Duodenal mucosa (tissue), 2 donors: ENCODE data around the gene STX16.

Experiments used
- H3K27ac ChIP-seq: one replicate; pipeline ENCODE4 v1.7.0; 2013; ENCODE audit warnings: low read depth, low read length
- H3K27me3 ChIP-seq, 2 donors: one replicate each; pipeline ENCODE4 v1.7.0; 2013; ENCODE audit warnings: low read length in 2 of 2, control low read depth in 1 of 2; ENCODE audit not compliant: insufficient read depth in 2 of 2, control insufficient read depth in 1 of 2
- H3K36me3 ChIP-seq, 2 donors: one replicate each; pipeline ENCODE4 v1.7.0; 2013; ENCODE audit warnings: low read length in 2 of 2, control low read depth in 1 of 2; ENCODE audit not compliant: insufficient read depth in 2 of 2, control insufficient read depth in 1 of 2
- H3K4me1 ChIP-seq, 2 donors: one replicate each; pipeline ENCODE4 v1.7.0; 2013; ENCODE audit warnings: low read length in 2 of 2, control low read depth in 1 of 2; ENCODE audit not compliant: insufficient read depth in 2 of 2, control insufficient read depth in 1 of 2
- H3K4me3 ChIP-seq, 2 donors: one replicate each; pipeline ENCODE4 v1.7.0; 2013; ENCODE audit warnings: low read length in 2 of 2, low read depth in 1 of 2
- H3K9ac ChIP-seq, 2 donors: one replicate each; pipeline ENCODE4 v1.7.0; 2013; ENCODE audit warnings: low read length in 2 of 2, low read depth in 1 of 2
- H3K9me3 ChIP-seq, 2 donors: one replicate each; pipeline ENCODE4 v1.7.0; 2013; ENCODE audit warnings: low read length in 2 of 2, control low read depth in 1 of 2; ENCODE audit not compliant: control insufficient read depth in 1 of 2

The STX16 gene

DNA sequence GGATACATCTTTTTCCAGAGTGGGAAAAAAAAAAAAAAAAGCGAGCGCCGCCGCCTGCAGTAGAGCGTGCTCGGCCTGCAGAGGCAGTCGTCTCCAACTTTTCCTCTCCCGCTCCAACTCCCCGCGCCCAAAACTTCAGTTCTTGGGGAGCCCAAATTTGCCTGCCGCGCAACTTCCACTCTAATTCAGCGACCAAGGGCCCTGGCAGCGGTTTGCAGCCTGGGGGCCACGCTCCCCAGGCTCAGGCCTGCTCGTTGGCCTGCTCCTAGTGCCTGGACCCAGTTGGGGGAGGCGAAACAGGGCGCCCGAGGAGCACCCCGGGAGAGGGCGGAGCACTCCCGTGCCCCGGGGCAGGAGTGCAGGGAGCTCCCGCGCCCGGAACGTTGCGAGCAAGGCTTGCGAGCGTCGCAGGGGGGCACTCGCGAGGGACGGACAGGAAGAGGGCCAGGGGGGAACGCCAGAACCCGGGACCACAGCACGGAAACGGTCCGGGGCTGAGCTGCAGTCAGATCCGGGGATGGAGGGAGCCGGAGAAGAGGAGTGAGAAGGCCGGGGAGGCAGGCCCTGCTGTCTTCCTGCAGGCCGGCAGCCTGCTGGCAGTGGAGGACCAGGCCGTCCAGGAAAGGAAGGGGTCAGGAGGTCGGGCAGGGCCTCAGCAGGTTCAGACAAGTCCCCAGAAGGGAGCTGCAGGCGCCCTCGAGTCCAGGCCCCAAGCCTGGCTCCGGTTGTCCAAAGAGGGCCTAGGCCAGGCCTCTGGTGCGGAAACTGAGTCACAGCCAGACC, at the start of gene STX16:
TSS of gene STX16 (plus strand) at position 508 of the 783 bp plus-strand sequence. CDS start 724 bp downstream, outside the sequence.
- no peaks in the 10 kb centered on the region for H3K27me3 ChIP-seq
- H3K4me1 ChIP-seq = peaks cover 18 to 29% of the 10 kb centered on the region in 2 donors
- peak within 1 kb of the TSS; percentile 98 to 100 for H3K9ac ChIP-seq
- H3K36me3 ChIP-seq = no peaks in the 10 kb centered on the region
- no peaks in the 10 kb centered on the region for H3K9me3 ChIP-seq
- H3K4me3 ChIP-seq = peak within 1 kb of the TSS; percentile 95 to 96
- peak within 1 kb of the TSS; percentile 94 for H3K27ac ChIP-seq

DNA sequence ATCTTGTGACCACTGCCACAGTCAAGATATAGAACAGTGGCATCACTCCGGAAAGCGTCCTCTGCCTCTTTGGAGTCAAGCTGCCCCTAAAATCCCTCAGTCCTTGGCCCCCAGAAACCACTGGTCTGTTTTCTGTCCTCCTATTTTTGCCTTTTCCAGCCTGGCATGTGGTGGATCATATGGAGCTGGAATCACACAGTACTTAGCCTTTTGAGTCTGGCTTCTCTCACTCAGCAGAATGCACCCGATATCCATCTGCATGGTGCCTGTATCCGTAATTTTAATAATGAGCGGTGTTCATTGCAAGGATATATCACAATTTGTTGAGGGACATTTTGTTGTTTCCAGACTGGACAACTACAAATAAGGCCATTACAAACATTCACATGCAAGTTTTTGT, 49.0 kb upstream of the STX16 start:
- Histone ChIP-seq H3K4me3 (no peak overlapping the region), H3K27ac (no peak overlapping the region), H3K27me3 (no peaks in the 10 kb centered on the region), H3K36me3 (no peaks in the 10 kb centered on the region), H3K9me3 (no peaks in the 10 kb centered on the region), H3K9ac (no peak overlapping the region), H3K4me1 (no peaks in the 10 kb centered on the region)

GRCh38 chr20:58603721-58604120, 47.4 kb upstream of the STX16 start:
- no peak overlapping the region for H3K9ac ChIP-seq
- H3K36me3 ChIP-seq = no peaks in the 10 kb centered on the region
- no peak overlapping the region for H3K27ac ChIP-seq
- H3K9me3 ChIP-seq = no peaks in the 10 kb centered on the region
- no peaks in the 10 kb centered on the region for H3K4me1 ChIP-seq
- no peak overlapping the region for H3K4me3 ChIP-seq
- H3K27me3 ChIP-seq = no peaks in the 10 kb centered on the region

DNA sequence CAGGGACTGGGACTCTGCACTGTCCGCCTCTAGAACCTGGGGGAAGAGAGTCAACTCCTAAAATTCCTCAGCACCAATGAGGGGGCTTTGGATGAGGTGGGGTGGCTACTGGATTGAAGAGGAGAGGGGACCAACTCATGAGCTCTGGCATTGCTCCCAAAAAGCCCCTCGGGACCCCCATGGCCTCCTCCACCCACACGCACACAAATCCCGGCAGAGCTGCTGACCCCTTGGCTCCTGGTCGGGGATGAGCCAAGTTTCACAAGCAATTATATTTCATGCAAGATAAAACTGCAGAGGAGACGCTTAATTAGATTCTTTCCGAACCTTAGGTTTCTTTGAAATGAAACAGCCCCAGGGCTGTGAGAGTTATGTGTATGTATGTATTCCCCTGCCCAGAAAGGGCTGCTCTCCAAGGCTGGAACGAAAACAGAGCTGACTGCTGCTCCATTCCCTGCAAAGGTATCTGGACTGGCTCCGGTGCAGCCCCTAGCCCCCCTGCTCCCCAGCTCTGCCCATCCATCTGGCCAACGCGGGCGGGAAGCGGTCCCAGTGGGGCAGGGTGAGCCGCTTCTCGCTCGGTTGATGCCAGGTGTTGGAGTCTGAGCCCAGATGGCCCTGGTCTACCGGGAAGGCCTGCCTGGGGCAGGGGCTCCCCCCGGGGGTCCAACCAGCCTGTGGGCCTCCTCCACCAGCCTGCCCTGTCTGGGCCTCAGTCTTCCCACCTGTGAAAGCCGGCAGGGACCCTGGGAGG, 46.8 kb upstream of the STX16 start:
- H3K9ac ChIP-seq = no peak overlapping the region
- no peaks in the 10 kb centered on the region for H3K9me3 ChIP-seq
- no peaks in the 10 kb centered on the region for H3K4me1 ChIP-seq
- H3K4me3 ChIP-seq = no peak overlapping the region
- H3K27me3 ChIP-seq = no peaks in the 10 kb centered on the region
- no peak overlapping the region for H3K27ac ChIP-seq
- no peaks in the 10 kb centered on the region for H3K36me3 ChIP-seq

DNA sequence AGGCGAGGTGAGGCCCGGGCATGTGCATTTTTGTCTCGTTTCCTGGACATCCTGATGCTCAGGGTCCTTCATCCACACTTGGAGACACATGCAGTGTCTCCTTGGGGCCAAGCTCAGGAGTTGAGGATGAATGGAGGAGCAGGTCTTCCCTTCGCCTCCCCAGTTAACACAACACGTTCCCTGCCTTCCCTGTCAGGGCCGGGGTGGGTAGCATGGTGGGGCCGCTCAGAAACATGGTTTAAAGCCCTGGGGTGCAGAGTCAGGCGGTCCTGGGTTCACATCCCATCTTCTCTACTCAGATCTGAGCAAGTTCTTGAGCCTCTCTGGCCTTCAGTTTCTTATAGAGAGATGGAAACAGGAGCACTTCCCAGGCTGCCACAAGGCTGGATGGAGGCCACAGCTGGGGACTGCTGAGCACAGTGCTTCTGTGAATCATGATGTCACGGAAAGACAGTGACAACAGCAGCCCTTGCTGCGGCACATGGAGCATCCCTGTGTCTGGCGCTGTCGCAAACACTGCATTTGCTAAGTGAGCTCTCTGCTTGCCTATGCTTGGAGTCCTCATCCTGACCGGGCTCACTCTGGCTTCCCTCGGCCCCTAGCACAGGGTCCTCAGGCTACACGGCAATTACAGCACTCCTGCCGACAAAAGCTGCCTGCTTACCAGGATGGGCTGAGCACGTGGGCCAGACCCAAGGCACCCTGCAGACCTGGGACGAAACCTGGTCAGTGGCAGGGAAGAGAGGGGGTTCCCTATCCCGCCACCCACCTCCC, 45.6 kb upstream of the STX16 start:
- no peak overlapping the region for H3K9ac ChIP-seq
- H3K9me3 ChIP-seq = no peaks in the 10 kb centered on the region
- H3K36me3 ChIP-seq = no peaks in the 10 kb centered on the region
- H3K27ac ChIP-seq = no peak overlapping the region
- no peaks in the 10 kb centered on the region for H3K4me1 ChIP-seq
- no peak overlapping the region for H3K4me3 ChIP-seq
- no peaks in the 10 kb centered on the region for H3K27me3 ChIP-seq

DNA sequence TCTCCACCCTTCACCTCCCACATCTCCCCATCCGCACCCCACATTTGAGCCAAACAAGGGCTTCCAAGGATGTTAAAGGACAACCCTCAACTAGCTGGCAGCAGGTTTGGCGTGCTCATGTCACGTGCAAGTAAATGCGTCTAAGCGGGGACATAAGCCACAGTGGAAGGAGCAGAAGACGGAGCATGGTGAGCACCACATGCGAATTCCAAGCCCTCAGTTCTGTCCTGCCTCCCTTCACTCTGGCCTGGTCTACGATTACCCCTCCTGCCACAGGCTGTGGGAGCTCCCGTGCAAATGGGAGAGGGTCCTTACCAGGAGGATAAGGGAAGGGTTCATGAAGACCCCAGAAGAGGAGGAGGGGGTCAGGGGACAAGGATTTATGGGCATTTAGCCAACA, 44.9 kb upstream of the STX16 start:
- Histone ChIP-seq H3K9ac (no peak overlapping the region), H3K27ac (no peak overlapping the region), H3K27me3 (no peaks in the 10 kb centered on the region), H3K4me1 (no peaks in the 10 kb centered on the region), H3K4me3 (no peak overlapping the region), H3K9me3 (no peaks in the 10 kb centered on the region), H3K36me3 (no peaks in the 10 kb centered on the region)

GRCh38 chr20:58608096-58608840, 42.8 kb upstream of the STX16 start:
- Histone ChIP-seq H3K9ac (no peak overlapping the region), H3K27ac (no peak overlapping the region), H3K36me3 (no peaks in the 10 kb centered on the region), H3K27me3 (no peaks in the 10 kb centered on the region), H3K9me3 (no peaks in the 10 kb centered on the region), H3K4me3 (no peak overlapping the region), H3K4me1 (no peaks in the 10 kb centered on the region)

GRCh38 chr20:58609026-58609425, 42.1 kb upstream of the STX16 start:
- Histone ChIP-seq H3K27ac (no peak overlapping the region), H3K36me3 (no peaks in the 10 kb centered on the region), H3K4me1 (no peaks in the 10 kb centered on the region), H3K4me3 (no peak overlapping the region), H3K27me3 (no peaks in the 10 kb centered on the region), H3K9ac (no peak overlapping the region), H3K9me3 (no peaks in the 10 kb centered on the region)

GRCh38 chr20:58610071-58610800, 40.8 kb upstream of the STX16 start:
- H3K36me3 ChIP-seq = no peaks in the 10 kb centered on the region
- no peaks in the 10 kb centered on the region for H3K4me1 ChIP-seq
- no peak overlapping the region for H3K9ac ChIP-seq
- H3K27me3 ChIP-seq = no peaks in the 10 kb centered on the region
- H3K4me3 ChIP-seq = no peak overlapping the region
- no peak overlapping the region for H3K27ac ChIP-seq
- no peaks in the 10 kb centered on the region for H3K9me3 ChIP-seq
